ENCODE measurements around the gene DDX1. TPM values are rescaled to one million over a fixed set of nuclear protein-coding genes. Genes with fewer than 3 reads are reported as not detected.

DDX1 gene
- total RNA-seq, 1 experiment from 2014 or later, result 70.7 TPM

GRCh38 chr2:15654727-15655073, 63.0 kb downstream of the DDX1 start:
- H3K4me1 ChIP-seq (replicated peaks; ENCODE audit: insufficient read depth), result no peaks in the 10 kb centered on the region
- H3K27me3 ChIP-seq (ENCODE audit: insufficient read depth, low read depth), result peaks cover 100% of the 10 kb centered on the region
- intact Hi-C loops (cut with micrococcal nuclease; ENCODE audit: unreplicated experiment), result no loop called here
- POLR2A ChIA-PET (ENCODE audit: unreplicated experiment), result no interaction called here
- H2AFZ ChIP-seq, result no peak overlapping the region
- H4K20me1 ChIP-seq (ENCODE audit: insufficient read depth), result no peaks in the 10 kb centered on the region
- H3K4me3 ChIP-seq, result no peak overlapping the region
- 0 out of 2 replicates have a peak, but pooled peaks cover 3% of the 10 kb centered on the region for H3K9me3 ChIP-seq (ENCODE audit: insufficient read depth, low read depth)
- CTCF ChIA-PET, result no interaction called here
- no peaks in the 10 kb centered on the region for H3K9me2 ChIP-seq (ENCODE audit: insufficient read depth)
- H3K36me3 ChIP-seq (ENCODE audit: low read depth), result no peaks in the 10 kb centered on the region
- H3F3A ChIP-seq (ENCODE audit: insufficient read depth, low read depth), result no peaks in the 10 kb centered on the region
- BruUV-seq (replicated peaks), result no TSS peak
- no peak overlapping the region for H3K27ac ChIP-seq
- no peak for DNase-seq
- no peak overlapping the region for H3K4me2 ChIP-seq
- H3K79me2 ChIP-seq (ENCODE audit: low read depth), result no peaks in the 10 kb centered on the region
- TF ChIP-seq EZH2 (IDR thresholded peaks at IDR 0.05; ENCODE audit: low read depth) (no peak), CTCF (conservative IDR thresholded peaks at IDR 0.05) (no peak)

GRCh38 chr2:15655123-15655887, 63.6 kb downstream of the DDX1 start:
- Histone ChIP-seq H3K9me3 (ENCODE audit: insufficient read depth, low read depth) (0 out of 2 replicates have a peak, but pooled peaks cover 3% of the 10 kb centered on the region), H3K27me3 (ENCODE audit: insufficient read depth, low read depth) (peaks cover 98% of the 10 kb centered on the region), H3K9me2 (ENCODE audit: insufficient read depth) (no peaks in the 10 kb centered on the region), H4K20me1 (ENCODE audit: insufficient read depth) (no peaks in the 10 kb centered on the region), H3K36me3 (ENCODE audit: low read depth) (no peaks in the 10 kb centered on the region), H3K4me1 (replicated peaks; ENCODE audit: insufficient read depth) (no peaks in the 10 kb centered on the region), H2AFZ (no peak overlapping the region), H3K79me2 (ENCODE audit: low read depth) (no peaks in the 10 kb centered on the region), H3K4me3 (no peak overlapping the region), H3F3A (ENCODE audit: insufficient read depth, low read depth) (no peaks in the 10 kb centered on the region), H3K27ac (no peak overlapping the region), H3K4me2 (no peak overlapping the region)
- TF ChIP-seq CTCF (conservative IDR thresholded peaks at IDR 0.05) (no peak), EZH2 (IDR thresholded peaks at IDR 0.05; ENCODE audit: low read depth) (no peak)
- CTCF ChIA-PET, result no interaction called here
- no peak for DNase-seq
- POLR2A ChIA-PET (ENCODE audit: unreplicated experiment), result interaction anchor here (0.7 kb wide), 1 partner anchor 24 kb away, joined by 18 read pairs; no protein-coding TSS in a partner anchor
- BruUV-seq (replicated peaks), result no TSS peak
- intact Hi-C loops (cut with micrococcal nuclease; ENCODE audit: unreplicated experiment), result no loop called here

- Histone ChIP-seq H3F3A (ENCODE audit: insufficient read depth, low read depth) (no peaks in the 10 kb centered on the region), H3K4me2 (no peak overlapping the region), H3K4me1 (replicated peaks; ENCODE audit: insufficient read depth) (no peaks in the 10 kb centered on the region), H3K4me3 (no peak overlapping the region), H3K36me3 (ENCODE audit: low read depth) (no peaks in the 10 kb centered on the region), H2AFZ (no peak overlapping the region), H3K9me3 (ENCODE audit: insufficient read depth, low read depth) (0 out of 2 replicates have a peak, but pooled peaks cover 3% of the 10 kb centered on the region), H4K20me1 (ENCODE audit: insufficient read depth) (no peaks in the 10 kb centered on the region), H3K9me2 (ENCODE audit: insufficient read depth) (no peaks in the 10 kb centered on the region), H3K79me2 (ENCODE audit: low read depth) (no peaks in the 10 kb centered on the region), H3K27me3 (ENCODE audit: insufficient read depth, low read depth) (peaks cover 98% of the 10 kb centered on the region), H3K27ac (no peak overlapping the region)
- POLR2A ChIA-PET (ENCODE audit: unreplicated experiment), result interaction anchor here (0.7 kb wide), 1 partner anchor 25 kb away, joined by 18 read pairs; no protein-coding TSS in a partner anchor
- intact Hi-C loops (cut with micrococcal nuclease; ENCODE audit: unreplicated experiment), result no loop called here
- TF ChIP-seq CTCF (conservative IDR thresholded peaks at IDR 0.05) (no peak), EZH2 (IDR thresholded peaks at IDR 0.05; ENCODE audit: low read depth) (no peak)
- CTCF ChIA-PET, result no interaction called here
- DNase-seq, result no peak
- no TSS peak for BruUV-seq (replicated peaks)
Observed at GRCh38 chr2:15656090-15656489, 64.4 kb downstream of the DDX1 start.
